KBM-7 (cell line): ENCODE measurements around the gene CALY.

Source experiments
- DNase-seq: peaks from one replicate; pipeline ENCODE4 v3.0.0-alpha.2; 2015
- in situ Hi-C: fragments of 300-500 bp; cut with MboI; formaldehyde crosslinking; loops from 2 replicates; pipeline ENCODE4 v1.14.3; 2020; ENCODE audit warnings: low sequenced_read_pairs, low pct_unique_long_range_greater_than_20kb, mixed read lengths

The CALY gene

GRCh38 chr10:133299738-133300137, 37.0 kb downstream of the CALY start:
- DNase-seq, result no peak
- in situ Hi-C loops, result no loop called here

GRCh38 chr10:133299224-133299623, 37.5 kb downstream of the CALY start:
- DNase-seq, result no peak
- in situ Hi-C loops, result no loop called here

- in situ Hi-C loops, result no loop called here
- no peak for DNase-seq
These were observed 38.2 kb downstream of the CALY start for GRCh38 chr10:133298466-133298865.

- in situ Hi-C loops, result no loop called here
- no peak for DNase-seq
These were observed 39.2 kb downstream of the CALY start for GRCh38 chr10:133297504-133297903.

- in situ Hi-C loops, result no loop called here
- no peak for DNase-seq
These were observed 41.0 kb downstream of the CALY start for GRCh38 chr10:133295426-133296320.

GRCh38 chr10:133294189-133294588, 42.5 kb downstream of the CALY start:
- in situ Hi-C loops, result no loop called here
- no peak for DNase-seq

GRCh38 chr10:133293810-133294119, 42.9 kb downstream of the CALY start:
- in situ Hi-C loops, result no loop called here
- no peak for DNase-seq

GRCh38 chr10:133292919-133293809, 43.5 kb downstream of the CALY start:
- no peak for DNase-seq
- in situ Hi-C loops, result no loop called here

GRCh38 chr10:133289761-133290160, 46.9 kb downstream of the CALY start:
- in situ Hi-C loops, result no loop called here
- DNase-seq, result no peak

GRCh38 chr10:133287832-133288500, 48.7 kb downstream of the CALY start:
- in situ Hi-C loops, result no loop called here
- DNase-seq, result no peak

- in situ Hi-C loops, result no loop called here
- DNase-seq, result no peak
These were observed 50.3 kb downstream of the CALY start for GRCh38 chr10:133286366-133286765.

GRCh38 chr10:133285217-133285616, 51.5 kb downstream of the CALY start:
- in situ Hi-C loops, result no loop called here
- DNase-seq, result no peak

GRCh38 chr10:133283931-133284330, 52.8 kb downstream of the CALY start:
- in situ Hi-C loops, result no loop called here
- no peak for DNase-seq

GRCh38 chr10:133282846-133283390, 53.8 kb downstream of the CALY start:
- DNase-seq, result no peak
- in situ Hi-C loops, result no loop called here

- no peak for DNase-seq
- in situ Hi-C loops, result no loop called here
These were observed 54.9 kb downstream of the CALY start for GRCh38 chr10:133281628-133282372.

- no peak for DNase-seq
- in situ Hi-C loops, result no loop called here
These were observed 55.6 kb downstream of the CALY start for GRCh38 chr10:133281084-133281483.

- in situ Hi-C loops, result no loop called here
- DNase-seq, result no peak
These were observed 56.2 kb downstream of the CALY start for GRCh38 chr10:133280391-133281059.
